GM12878 (cell line): ENCODE measurements around the gene TRH. TPM values are rescaled to one million over a fixed set of nuclear protein-coding genes. Genes with fewer than 3 reads are reported as not detected.

Experiments
- ATAC-seq: fragments of 200-7000 bp; cut with Tn5 transposase; 3 replicates; pipeline ENCODE4 v1.9.1; 2020; ENCODE audit warnings: mild to moderate bottlenecking, moderate library complexity
- BruUV-seq: library from RNA; stranded (reverse); fragments of 400-500 nt; replicated peaks from 2 replicates; lab custom pipeline; 2021; lab: Mats Ljungman, UMichigan
- CTCF ChIA-PET: fragments of 300-600 bp; sonication (Branson Sonifier 250); formaldehyde crosslinking; extraction: SDS; loops from one replicate; lab custom pipeline; 2021; ENCODE audit warnings: inconsistent platforms; lab: Yijun Ruan, JAX
- POLR2A ChIA-PET: fragments of 350-600 bp; formaldehyde crosslinking; extraction: SDS; loops from one replicate; lab custom pipeline; 2021; ENCODE audit warnings: inconsistent platforms; lab: Charles Lee
- RAD21 ChIA-PET: fragments of 300-600 bp; sonication (Branson Sonifier 250); formaldehyde crosslinking; loops from one replicate; lab custom pipeline; 2023; ENCODE audit warnings: antibody characterized with exemption; ENCODE audit not compliant: unreplicated experiment; lab: Charles Lee
- SMC1A ChIA-PET: fragments of 300-600 bp; sonication (Branson Sonifier 250); formaldehyde crosslinking; loops from one replicate; lab custom pipeline; 2023; ENCODE audit not compliant: unreplicated experiment, uncharacterized antibody; lab: Charles Lee
- DNase-seq: peaks from one replicate; pipeline ENCODE4 v3.0.0-alpha.2; 2011; ENCODE audit warnings: low read depth, low spot score
- FAIRE-seq: peaks from 3 replicates; lab custom pipeline; 2011; peaks lifted over from hg19 to GRCh38; lab: Jason Lieb, UNC
- H2AFZ ChIP-seq: 2 replicates; pipeline ENCODE4 v1.6.0; 2011; ENCODE audit warnings: low read depth, low read length, control low read depth; ENCODE audit not compliant: control insufficient read depth
- H3K27ac ChIP-seq: 2 replicates; pipeline ENCODE4 v1.5.1; 2011; ENCODE audit warnings: control low read depth; ENCODE audit not compliant: control insufficient read depth, insufficient read depth
- H3K27me3 ChIP-seq, 2 experiments: replicated peaks in 1 of 2; 2 replicates each; pipeline versions ENCODE4 v1.6.0 to v1.6.1; 2011; ENCODE audit warnings: low read length in 1 of 2; ENCODE audit not compliant: control insufficient read depth in 2 of 2, insufficient read depth in 2 of 2
- H3K36me3 ChIP-seq, 2 experiments: 2 replicates each; pipeline ENCODE4 v1.5.1; 2011; ENCODE audit warnings: low read length in 1 of 2; ENCODE audit not compliant: control insufficient read depth in 2 of 2, insufficient read depth in 2 of 2
- H3K4me1 ChIP-seq: 2 replicates; pipeline ENCODE4 v1.6.1; 2011; ENCODE audit warnings: mild to moderate bottlenecking, low read length, moderate library complexity, mixed read lengths; ENCODE audit not compliant: control insufficient read depth, insufficient read depth
- H3K4me2 ChIP-seq: 2 replicates; pipeline ENCODE4 v1.6.0; 2011; ENCODE audit warnings: control low read depth; ENCODE audit not compliant: control insufficient read depth, insufficient read depth
- H3K4me3 ChIP-seq: fragments of 200-600 bp; sonication (generic); 2 replicates; pipeline ENCODE4 v1.5.1; 2016
- H3K79me2 ChIP-seq: 2 replicates; pipeline ENCODE4 v1.6.0; 2011; ENCODE audit warnings: low read length; ENCODE audit not compliant: control insufficient read depth, insufficient read depth
- H3K9ac ChIP-seq: 2 replicates; pipeline ENCODE4 v1.8.0; 2011; ENCODE audit warnings: low read length, control low read depth, mixed read lengths; ENCODE audit not compliant: control insufficient read depth, insufficient read depth
- H3K9me3 ChIP-seq: replicated peaks from 3 replicates; pipeline ENCODE4 v1.5.1; 2011; ENCODE audit warnings: mild to moderate bottlenecking, low read length; ENCODE audit not compliant: control insufficient read depth, insufficient read depth
- H4K20me1 ChIP-seq: 2 replicates; pipeline ENCODE4 v1.6.0; 2011; ENCODE audit not compliant: control insufficient read depth, insufficient read depth
- BCL11A ChIP-seq: IDR thresholded peaks from 2 replicates; pipeline ENCODE4 v1.6.1; 2011; ENCODE audit warnings: low read depth, low read length
- CHD4 ChIP-seq: fragments of 200-600 bp; sonication (generic); IDR thresholded peaks from 2 replicates; pipeline ENCODE4 v1.6.1; 2016; ENCODE audit warnings: mild to moderate bottlenecking
- FOXM1 ChIP-seq: IDR thresholded peaks from 2 replicates; pipeline ENCODE4 v1.6.1; 2012; ENCODE audit warnings: low read depth, mild to moderate bottlenecking, inconsistent platforms, low read length, moderate library complexity
- GATAD2B ChIP-seq: fragments of 450-650 bp; conservative IDR thresholded peaks from 2 replicates; pipeline ENCODE4 v1.6.1; 2017; ENCODE audit warnings: low read depth, mild to moderate bottlenecking, moderate library complexity
- MTA3 ChIP-seq: IDR thresholded peaks from 2 replicates; pipeline ENCODE4 v1.6.1; 2012; ENCODE audit warnings: low read length, inconsistent platforms, borderline replicate concordance
- RCOR1 ChIP-seq: conservative IDR thresholded peaks from 2 replicates; pipeline ENCODE4 v1.6.1; 2012; ENCODE audit warnings: low read depth, low read length, improper control_type of control experiment
- SMARCA5 ChIP-seq: fragments of 450-650 bp; IDR thresholded peaks from 2 replicates; pipeline ENCODE4 v1.6.1; 2017; ENCODE audit warnings: mild to moderate bottlenecking
- SP1 ChIP-seq: IDR thresholded peaks from one replicate; pipeline ENCODE4 v1.6.1; 2011; ENCODE audit warnings: low read depth, low read length
- STAT1 ChIP-seq: fragments of 450-650 bp; conservative IDR thresholded peaks from 2 replicates; pipeline ENCODE4 v1.6.1; 2014; ENCODE audit warnings: antibody characterized with exemption, mild to moderate bottlenecking
- SUPT20H ChIP-seq: IDR thresholded peaks from 2 replicates; pipeline ENCODE4 v1.6.1; 2011; ENCODE audit warnings: low read depth, mild to moderate bottlenecking, low read length, moderate library complexity, borderline replicate concordance; ENCODE audit not compliant: control insufficient read depth
- TAF1 ChIP-seq: IDR thresholded peaks from 2 replicates; pipeline ENCODE4 v1.6.1; 2011; ENCODE audit warnings: mild to moderate bottlenecking, low read depth, low read length, borderline replicate concordance
- WGBS: methylation state at CpG from one replicate; pipeline ENCODE4 v1.1.6; 2016; ENCODE audit warnings: low lambda C conversion rate; ENCODE audit not compliant: insufficient replicate concordance, insufficient coverage; ENCODE audit errors: missing lambda C conversion rate; 5-methylcytosine and 5-hydroxymethylcytosine counted together
- in situ Hi-C: fragments of 300-500 bp; cut with MboI; formaldehyde crosslinking; loops from 9 replicates; pipeline ENCODE4 v1.14.3; 2018; ENCODE audit warnings: mixed read lengths
- intact Hi-C: fragments of 100-400 bp; cut with micrococcal nuclease; formaldehyde crosslinking; loops from one replicate; pipeline ENCODE4 v1.14.2; 2022; ENCODE audit not compliant: unreplicated experiment
- polyA plus RNA-seq, 11 experiments: library from polyadenylated mRNA; depleted of rRNA in 4 of 11; unstranded in 6 of 11; stranded (reverse) in 5 of 11; fragments of >200 nt; fragmentation: Nextera tagmentation in 4 of 11; fragmentation: Illumina TruSeq in 1 of 11; extraction: Ambion mirVana in 4 of 11; extraction: Trizol in 1 of 11; gene quantifications; 1 replicate in 1 of 11; 2 replicates in 10 of 11; pipeline versions ENCODE4 v1.2.1 to v1.2.3, GENCODE V29; 2011 to 2016; ENCODE audit warnings: inconsistent platforms in 2 of 11, missing spikeins in 2 of 11, low read depth in 1 of 11
- total RNA-seq, 4 experiments: library from RNA; depleted of rRNA in 3 of 4; stranded (reverse); fragments of >200 nt in 3 of 4; fragmentation: Illumina TruSeq in 1 of 4; extraction: Trizol in 1 of 4; gene quantifications; 2 replicates each; pipeline versions ENCODE4 v1.2.1 to v1.2.3, GENCODE V29; 2013 to 2021
- TF ChIP-seq, protein P1 (sequence below): IDR thresholded peaks from 2 replicates; pipeline ENCODE4 v1.6.1; 2011; ENCODE audit warnings: borderline replicate concordance, low read depth, mild to moderate bottlenecking, moderate library complexity, mixed read lengths, low read length; ENCODE audit not compliant: insufficient read depth; ENCODE audit errors: extremely low read length
- TF ChIP-seq, protein P2 (sequence below): fragments of 150-350 bp; IDR thresholded peaks from 2 replicates; pipeline ENCODE4 v1.6.1; 2016; ENCODE audit warnings: low read depth, low read length
- TF ChIP-seq, protein P3 (sequence below): fragments of 450-650 bp; IDR thresholded peaks from 2 replicates; pipeline ENCODE4 v1.6.1; 2017; ENCODE audit warnings: mild to moderate bottlenecking, moderate library complexity

Gene TRH
- total and polyA plus RNA-seq, 10 of the 15 experiments (the other 5 are each of a cell fraction or from before 2014, with no cell fraction given) = not detected

DNA sequence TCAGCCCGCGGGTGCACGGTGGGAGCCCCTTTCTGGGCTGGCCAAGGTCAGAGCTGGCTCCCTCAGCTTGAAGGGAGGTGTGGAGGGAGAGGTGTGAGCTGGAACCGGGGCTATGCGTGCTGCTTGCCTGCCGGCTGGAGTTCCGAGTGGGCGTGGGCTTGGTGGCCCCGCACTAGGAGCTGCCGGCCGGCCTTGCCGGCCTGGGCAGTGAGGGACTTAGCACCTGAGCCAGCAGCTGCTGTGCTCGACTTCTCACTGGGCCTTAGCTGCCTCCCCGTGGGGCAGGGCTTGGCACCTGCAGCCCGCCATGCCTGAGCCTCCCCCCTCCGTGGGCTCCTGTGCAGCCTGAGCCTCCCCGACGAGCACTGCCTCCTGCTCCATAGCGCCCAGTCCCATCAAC lies 36.0 kb downstream of the TRH start:
- POLR2A ChIA-PET = no interaction called here
- RAD21 ChIA-PET = no interaction called here
- H3K4me1 ChIP-seq = no peaks in the 10 kb centered on the region
- no peak overlapping the region for H3K9ac ChIP-seq
- no peaks in the 10 kb centered on the region for H3K79me2 ChIP-seq
- DNase-seq (no peak), ATAC-seq (no peak), FAIRE-seq (no peak)
- CTCF ChIA-PET = interaction anchor here (1.5 kb wide), 1 partner anchor 68 kb away, joined by 4 read pairs; no protein-coding TSS in a partner anchor
- intact Hi-C loops (no loop called here), in situ Hi-C loops (no loop called here)
- SMC1A ChIA-PET = interaction anchor here (1.6 kb wide), 1 partner anchor 87 kb away, joined by 3 read pairs; no protein-coding TSS in a partner anchor
- H3K4me2 ChIP-seq = no peak overlapping the region
- H3K27me3 ChIP-seq = no peaks in the 10 kb centered on the region; a peak in 2 of 4 replicates
- H3K36me3 ChIP-seq = no peaks in the 10 kb centered on the region
- BruUV-seq = no TSS peak
- H4K20me1 ChIP-seq = no peaks in the 10 kb centered on the region
- 52% methylated on average over 19 of the region's 19 CpGs for whole genome bisulfite sequencing
- H2AFZ ChIP-seq = no peak overlapping the region
- no peaks in the 10 kb centered on the region for H3K9me3 ChIP-seq
- no peak overlapping the region for H3K27ac ChIP-seq
- no peak overlapping the region for H3K4me3 ChIP-seq
- no peak for TF ChIP-seq SP1
- TF ChIP-seq, protein P1, sequence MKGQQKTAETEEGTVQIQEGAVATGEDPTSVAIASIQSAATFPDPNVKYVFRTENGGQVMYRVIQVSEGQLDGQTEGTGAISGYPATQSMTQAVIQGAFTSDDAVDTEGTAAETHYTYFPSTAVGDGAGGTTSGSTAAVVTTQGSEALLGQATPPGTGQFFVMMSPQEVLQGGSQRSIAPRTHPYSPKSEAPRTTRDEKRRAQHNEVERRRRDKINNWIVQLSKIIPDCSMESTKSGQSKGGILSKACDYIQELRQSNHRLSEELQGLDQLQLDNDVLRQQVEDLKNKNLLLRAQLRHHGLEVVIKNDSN = no peak
- no peak for TF ChIP-seq TAF1
- no peak for TF ChIP-seq MTA3
- TF ChIP-seq, protein P2, sequence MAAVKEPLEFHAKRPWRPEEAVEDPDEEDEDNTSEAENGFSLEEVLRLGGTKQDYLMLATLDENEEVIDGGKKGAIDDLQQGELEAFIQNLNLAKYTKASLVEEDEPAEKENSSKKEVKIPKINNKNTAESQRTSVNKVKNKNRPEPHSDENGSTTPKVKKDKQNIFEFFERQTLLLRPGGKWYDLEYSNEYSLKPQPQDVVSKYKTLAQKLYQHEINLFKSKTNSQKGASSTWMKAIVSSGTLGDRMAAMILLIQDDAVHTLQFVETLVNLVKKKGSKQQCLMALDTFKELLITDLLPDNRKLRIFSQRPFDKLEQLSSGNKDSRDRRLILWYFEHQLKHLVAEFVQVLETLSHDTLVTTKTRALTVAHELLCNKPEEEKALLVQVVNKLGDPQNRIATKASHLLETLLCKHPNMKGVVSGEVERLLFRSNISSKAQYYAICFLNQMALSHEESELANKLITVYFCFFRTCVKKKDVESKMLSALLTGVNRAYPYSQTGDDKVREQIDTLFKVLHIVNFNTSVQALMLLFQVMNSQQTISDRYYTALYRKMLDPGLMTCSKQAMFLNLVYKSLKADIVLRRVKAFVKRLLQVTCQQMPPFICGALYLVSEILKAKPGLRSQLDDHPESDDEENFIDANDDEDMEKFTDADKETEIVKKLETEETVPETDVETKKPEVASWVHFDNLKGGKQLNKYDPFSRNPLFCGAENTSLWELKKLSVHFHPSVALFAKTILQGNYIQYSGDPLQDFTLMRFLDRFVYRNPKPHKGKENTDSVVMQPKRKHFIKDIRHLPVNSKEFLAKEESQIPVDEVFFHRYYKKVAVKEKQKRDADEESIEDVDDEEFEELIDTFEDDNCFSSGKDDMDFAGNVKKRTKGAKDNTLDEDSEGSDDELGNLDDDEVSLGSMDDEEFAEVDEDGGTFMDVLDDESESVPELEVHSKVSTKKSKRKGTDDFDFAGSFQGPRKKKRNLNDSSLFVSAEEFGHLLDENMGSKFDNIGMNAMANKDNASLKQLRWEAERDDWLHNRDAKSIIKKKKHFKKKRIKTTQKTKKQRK = no peak
- no peak for TF ChIP-seq SUPT20H
- no peak for TF ChIP-seq BCL11A
- TF ChIP-seq STAT1 = no peak
- TF ChIP-seq CHD4 = no peak
- no peak for TF ChIP-seq SMARCA5
- no peak for TF ChIP-seq RCOR1
- TF ChIP-seq GATAD2B = no peak
- TF ChIP-seq, protein P3, sequence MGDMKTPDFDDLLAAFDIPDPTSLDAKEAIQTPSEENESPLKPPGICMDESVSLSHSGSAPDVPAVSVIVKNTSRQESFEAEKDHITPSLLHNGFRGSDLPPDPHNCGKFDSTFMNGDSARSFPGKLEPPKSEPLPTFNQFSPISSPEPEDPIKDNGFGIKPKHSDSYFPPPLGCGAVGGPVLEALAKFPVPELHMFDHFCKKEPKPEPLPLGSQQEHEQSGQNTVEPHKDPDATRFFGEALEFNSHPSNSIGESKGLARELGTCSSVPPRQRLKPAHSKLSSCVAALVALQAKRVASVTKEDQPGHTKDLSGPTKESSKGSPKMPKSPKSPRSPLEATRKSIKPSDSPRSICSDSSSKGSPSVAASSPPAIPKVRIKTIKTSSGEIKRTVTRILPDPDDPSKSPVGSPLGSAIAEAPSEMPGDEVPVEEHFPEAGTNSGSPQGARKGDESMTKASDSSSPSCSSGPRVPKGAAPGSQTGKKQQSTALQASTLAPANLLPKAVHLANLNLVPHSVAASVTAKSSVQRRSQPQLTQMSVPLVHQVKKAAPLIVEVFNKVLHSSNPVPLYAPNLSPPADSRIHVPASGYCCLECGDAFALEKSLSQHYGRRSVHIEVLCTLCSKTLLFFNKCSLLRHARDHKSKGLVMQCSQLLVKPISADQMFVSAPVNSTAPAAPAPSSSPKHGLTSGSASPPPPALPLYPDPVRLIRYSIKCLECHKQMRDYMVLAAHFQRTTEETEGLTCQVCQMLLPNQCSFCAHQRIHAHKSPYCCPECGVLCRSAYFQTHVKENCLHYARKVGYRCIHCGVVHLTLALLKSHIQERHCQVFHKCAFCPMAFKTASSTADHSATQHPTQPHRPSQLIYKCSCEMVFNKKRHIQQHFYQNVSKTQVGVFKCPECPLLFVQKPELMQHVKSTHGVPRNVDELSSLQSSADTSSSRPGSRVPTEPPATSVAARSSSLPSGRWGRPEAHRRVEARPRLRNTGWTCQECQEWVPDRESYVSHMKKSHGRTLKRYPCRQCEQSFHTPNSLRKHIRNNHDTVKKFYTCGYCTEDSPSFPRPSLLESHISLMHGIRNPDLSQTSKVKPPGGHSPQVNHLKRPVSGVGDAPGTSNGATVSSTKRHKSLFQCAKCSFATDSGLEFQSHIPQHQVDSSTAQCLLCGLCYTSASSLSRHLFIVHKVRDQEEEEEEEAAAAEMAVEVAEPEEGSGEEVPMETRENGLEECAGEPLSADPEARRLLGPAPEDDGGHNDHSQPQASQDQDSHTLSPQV = no peak
- TF ChIP-seq FOXM1 = no peak
